NCI-H146 (cell line): ENCODE measurements around the gene HDAC9.
"Not testable (repeated sequence)": the region's sequence is repeated elsewhere in the genome, so short reads cannot be mapped to it uniquely, and the experiment has no call there.

Source experiments
- DNase-seq: peaks from one replicate; lab custom pipeline; 2025; lab: John Stamatoyannopoulos, UW

Gene HDAC9

GRCh38 chr7:18900236-18900635 lies 404.7 kb downstream of the HDAC9 start:
- DNase-seq: no peak

GRCh38 chr7:18900803-18901202 lies 405.3 kb downstream of the HDAC9 start:
- DNase-seq: no peak

GRCh38 chr7:18901351-18901750 lies 405.8 kb downstream of the HDAC9 start:
- DNase-seq: no peak

GRCh38 chr7:18901982-18902421 lies 406.5 kb downstream of the HDAC9 start:
- no peak for DNase-seq

- no peak for DNase-seq
Observed at GRCh38 chr7:18902892-18903291, 407.3 kb downstream of the HDAC9 start.

- DNase-seq: no peak
Observed at GRCh38 chr7:18903695-18904094, 408.1 kb downstream of the HDAC9 start.

GRCh38 chr7:18905316-18905943 lies 409.9 kb downstream of the HDAC9 start:
- DNase-seq: no peak

GRCh38 chr7:18906901-18907300 lies 411.4 kb downstream of the HDAC9 start:
- DNase-seq: no peak

- DNase-seq: no peak
Observed at GRCh38 chr7:18913106-18913505, 417.6 kb downstream of the HDAC9 start.

GRCh38 chr7:18916826-18917225 lies 421.3 kb downstream of the HDAC9 start:
- no peak for DNase-seq

GRCh38 chr7:18927134-18927533 lies 431.6 kb downstream of the HDAC9 start:
- no peak for DNase-seq

GRCh38 chr7:18936265-18936664 lies 440.7 kb downstream of the HDAC9 start:
- DNase-seq: no peak

- no peak for DNase-seq
Observed at GRCh38 chr7:18939771-18940592, 444.4 kb downstream of the HDAC9 start.

GRCh38 chr7:18940593-18941134 lies 445.1 kb downstream of the HDAC9 start:
- no peak for DNase-seq

GRCh38 chr7:18941207-18941606 lies 445.7 kb downstream of the HDAC9 start:
- DNase-seq: no peak

- no peak for DNase-seq
Observed at GRCh38 chr7:18948521-18948920, 453.0 kb downstream of the HDAC9 start.

- DNase-seq: no peak
Observed at GRCh38 chr7:18952846-18953245, 457.3 kb downstream of the HDAC9 start.

- DNase-seq: no peak
Observed at GRCh38 chr7:18958627-18959026, 463.1 kb downstream of the HDAC9 start.

GRCh38 chr7:18960725-18961124 lies 465.2 kb downstream of the HDAC9 start:
- DNase-seq: no peak

- DNase-seq: no peak
Observed at GRCh38 chr7:18962031-18962430, 466.5 kb downstream of the HDAC9 start.

- DNase-seq: no peak
Observed at GRCh38 chr7:18965657-18966056, 470.1 kb downstream of the HDAC9 start.

- DNase-seq: not testable (repeated sequence)
Observed at GRCh38 chr7:18967755-18968154, 472.2 kb downstream of the HDAC9 start.

GRCh38 chr7:18971839-18972238 lies 476.3 kb downstream of the HDAC9 start:
- DNase-seq: no peak
